Esophagus (tissue), 2 donors: ENCODE results near the gene SYT12. TPM values are rescaled to one million over a fixed set of nuclear protein-coding genes. Genes with fewer than 3 reads are reported as not detected.
A peak's percentile ranks its signal among the peaks of the same experiment; 100 is the strongest.

Experiments
- H3K27ac ChIP-seq, 2 donors: one replicate each; pipeline ENCODE4 v1.5.1; 2013; ENCODE audit warnings: low read depth in 2 of 2, mild to moderate bottlenecking in 2 of 2, inconsistent platforms in 1 of 2, low read length in 1 of 2, moderate library complexity in 1 of 2
- H3K27me3 ChIP-seq, 2 donors: one replicate each; pipeline ENCODE4 v1.6.1; 2013; ENCODE audit warnings: low read length in 2 of 2, control low read depth in 1 of 2, mild to moderate bottlenecking in 1 of 2; ENCODE audit not compliant: insufficient read depth in 2 of 2, control insufficient read depth in 1 of 2
- H3K36me3 ChIP-seq, 2 donors: one replicate each; pipeline ENCODE4 v1.6.1; 2013; ENCODE audit warnings: low read length in 1 of 2; ENCODE audit not compliant: control insufficient read depth in 2 of 2, insufficient read depth in 2 of 2
- H3K4me1 ChIP-seq, 2 donors: one replicate each; pipeline ENCODE4 v1.6.1; 2013; ENCODE audit warnings: low read length in 1 of 2; ENCODE audit not compliant: control insufficient read depth in 2 of 2, insufficient read depth in 2 of 2
- H3K4me3 ChIP-seq, 2 donors: one replicate each; pipeline ENCODE4 v1.5.1; 2013; ENCODE audit warnings: low read length in 2 of 2, mild to moderate bottlenecking in 2 of 2, low read depth in 1 of 2, moderate library complexity in 1 of 2
- H3K9me3 ChIP-seq, 2 donors: one replicate each; pipeline ENCODE4 v1.6.1; 2013; ENCODE audit warnings: mild to moderate bottlenecking in 2 of 2, low read depth in 1 of 2, low read length in 1 of 2, moderate library complexity in 1 of 2; ENCODE audit not compliant: control insufficient read depth in 2 of 2, insufficient read depth in 1 of 2
- WGBS, 2 donors: extraction: QIAGEN DNeasy Blood & Tissue Kit; methylation state at CpG; one replicate each; pipeline ENCODE4 v1.1.7; 2013; 5-methylcytosine and 5-hydroxymethylcytosine counted together
- polyA plus RNA-seq, 2 donors: library from polyadenylated mRNA; stranded (reverse); fragments of 200-250 nt; gene quantifications; one replicate each; pipeline ENCODE4 v1.2.3, GENCODE V29; 2013
- donor health status: healthy with polysubstance abuse.
- donor health status: Bipolar disorder and iron deficiency.

SYT12 gene
- polyA plus RNA-seq, 2 donors: 0.53 TPM

DNA sequence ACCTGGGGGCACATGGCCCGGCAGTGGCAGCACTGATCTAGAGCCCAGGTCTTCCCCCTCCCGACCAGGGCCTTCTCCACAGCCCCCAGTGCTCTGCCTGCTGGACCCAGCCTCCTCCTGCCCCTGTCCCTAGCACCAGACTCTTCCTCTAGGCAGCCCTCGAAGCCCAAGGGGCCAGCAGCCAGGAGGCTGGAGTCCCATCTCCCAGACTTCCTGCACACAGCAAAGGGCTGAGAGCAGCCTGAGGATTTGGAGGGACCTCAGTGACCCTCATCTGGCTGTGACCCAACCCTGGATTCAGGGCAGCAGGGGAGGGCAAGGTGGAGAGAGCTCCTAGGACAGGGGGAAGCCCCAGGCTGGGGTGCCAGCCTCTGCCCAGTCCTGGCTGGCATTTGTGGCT lies 36.7 kb downstream of the SYT12 start:
- Histone ChIP-seq H3K27ac (peak overlapping the region in 1 of 2 donors; percentile 74), H3K4me1 (peaks cover 5 to 24% of the 10 kb centered on the region in 2 donors), H3K9me3 (no peaks in the 10 kb centered on the region), H3K36me3 (peaks cover 0 to 3% of the 10 kb centered on the region in 2 donors), H3K4me3 (no peak overlapping the region), H3K27me3 (no peaks in the 10 kb centered on the region)
- 81 to 86% methylated on average over 3 of the region's 3 CpGs for WGBS, 2 donors

DNA sequence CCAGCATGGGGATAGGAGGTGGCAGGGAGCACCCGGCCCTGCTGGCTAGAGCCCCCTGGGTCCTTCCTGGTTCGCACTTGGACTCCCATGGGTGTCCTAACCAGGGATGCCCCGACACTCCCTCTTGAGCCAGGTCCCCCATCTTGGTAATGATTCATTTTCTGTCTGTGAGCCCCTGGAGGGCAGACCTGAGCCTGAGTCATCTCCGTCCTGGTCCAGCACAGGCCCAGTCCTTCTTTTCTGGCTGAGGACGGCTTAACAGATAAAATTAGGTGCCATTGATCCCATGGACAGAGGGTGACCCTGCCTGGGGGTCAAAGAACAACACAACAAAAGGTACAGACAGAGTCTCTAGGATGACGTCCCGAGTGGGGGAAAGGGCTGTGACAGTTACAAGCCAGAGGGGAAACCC lies 37.2 kb downstream of the SYT12 start:
- H3K36me3 ChIP-seq: peaks cover 0 to 3% of the 10 kb centered on the region in 2 donors
- peaks cover 5 to 24% of the 10 kb centered on the region in 2 donors for H3K4me1 ChIP-seq
- H3K27me3 ChIP-seq: no peaks in the 10 kb centered on the region
- 83 to 85% methylated on average over 7 of the region's 7 CpGs for WGBS, 2 donors
- no peaks in the 10 kb centered on the region for H3K9me3 ChIP-seq
- peak overlapping the region in 1 of 2 donors; percentile 74 for H3K27ac ChIP-seq
- H3K4me3 ChIP-seq: no peak overlapping the region

DNA sequence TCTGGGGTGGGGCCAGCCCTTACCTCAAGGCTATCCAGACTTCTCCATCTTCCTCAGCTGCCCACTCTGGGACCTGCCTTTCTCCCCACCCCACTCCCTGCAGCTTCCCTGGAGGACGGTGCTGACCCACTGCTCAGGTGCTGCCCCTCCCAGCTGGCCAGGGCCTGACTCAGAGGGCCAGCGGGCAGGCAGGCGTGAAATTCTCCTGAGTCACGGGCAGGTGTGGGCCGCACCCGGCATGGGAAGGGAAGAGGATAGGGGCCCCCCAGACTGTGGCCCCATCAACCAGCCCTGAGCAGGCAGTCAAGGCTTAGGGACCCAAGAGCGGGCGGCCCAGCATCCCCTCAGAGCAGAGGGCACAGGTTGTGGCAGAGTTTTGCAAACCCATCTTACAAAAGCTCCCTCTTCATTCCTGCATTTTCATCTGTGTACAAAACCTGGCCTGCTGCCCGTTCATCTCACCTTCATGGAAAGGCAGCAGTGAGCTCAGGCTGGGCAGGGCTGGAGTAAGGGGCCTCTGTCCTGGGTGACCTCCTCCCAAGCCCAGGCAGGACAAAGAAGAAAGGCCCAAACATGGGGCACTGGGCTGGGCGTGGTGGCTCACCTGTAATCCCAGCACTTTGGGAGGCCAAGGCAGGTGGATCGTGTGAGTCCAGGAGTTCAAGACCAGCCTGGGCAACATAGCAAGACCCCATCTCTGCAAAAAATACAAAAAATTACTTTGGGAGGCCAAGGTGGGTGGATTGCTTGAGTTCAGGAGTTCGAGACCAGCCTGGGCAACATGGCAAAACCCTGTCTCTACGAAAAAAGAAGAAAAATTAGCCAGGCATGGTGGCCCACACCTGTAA lies 39.8 kb downstream of the SYT12 start:
- Histone ChIP-seq H3K4me3 (no peak overlapping the region), H3K27ac (peak overlapping the region; percentile 86 to 91), H3K36me3 (peaks cover 0 to 13% of the 10 kb centered on the region in 2 donors), H3K4me1 (peaks cover 5 to 12% of the 10 kb centered on the region in 2 donors), H3K27me3 (no peaks in the 10 kb centered on the region), H3K9me3 (no peaks in the 10 kb centered on the region)
- WGBS, 2 donors: 70 to 74% methylated on average over 13 of the region's 13 CpGs

- Histone ChIP-seq H3K27me3 (no peaks in the 10 kb centered on the region), H3K4me1 (peaks cover 2 to 12% of the 10 kb centered on the region in 2 donors), H3K36me3 (peaks cover 0 to 17% of the 10 kb centered on the region in 2 donors), H3K27ac (no peak overlapping the region), H3K4me3 (no peak overlapping the region), H3K9me3 (no peaks in the 10 kb centered on the region)
- WGBS, 2 donors: 84 to 96% methylated on average over 3 of the region's 3 CpGs
These were observed 43.4 kb downstream of the SYT12 start for GRCh38 chr11:67066333-67066709.

DNA sequence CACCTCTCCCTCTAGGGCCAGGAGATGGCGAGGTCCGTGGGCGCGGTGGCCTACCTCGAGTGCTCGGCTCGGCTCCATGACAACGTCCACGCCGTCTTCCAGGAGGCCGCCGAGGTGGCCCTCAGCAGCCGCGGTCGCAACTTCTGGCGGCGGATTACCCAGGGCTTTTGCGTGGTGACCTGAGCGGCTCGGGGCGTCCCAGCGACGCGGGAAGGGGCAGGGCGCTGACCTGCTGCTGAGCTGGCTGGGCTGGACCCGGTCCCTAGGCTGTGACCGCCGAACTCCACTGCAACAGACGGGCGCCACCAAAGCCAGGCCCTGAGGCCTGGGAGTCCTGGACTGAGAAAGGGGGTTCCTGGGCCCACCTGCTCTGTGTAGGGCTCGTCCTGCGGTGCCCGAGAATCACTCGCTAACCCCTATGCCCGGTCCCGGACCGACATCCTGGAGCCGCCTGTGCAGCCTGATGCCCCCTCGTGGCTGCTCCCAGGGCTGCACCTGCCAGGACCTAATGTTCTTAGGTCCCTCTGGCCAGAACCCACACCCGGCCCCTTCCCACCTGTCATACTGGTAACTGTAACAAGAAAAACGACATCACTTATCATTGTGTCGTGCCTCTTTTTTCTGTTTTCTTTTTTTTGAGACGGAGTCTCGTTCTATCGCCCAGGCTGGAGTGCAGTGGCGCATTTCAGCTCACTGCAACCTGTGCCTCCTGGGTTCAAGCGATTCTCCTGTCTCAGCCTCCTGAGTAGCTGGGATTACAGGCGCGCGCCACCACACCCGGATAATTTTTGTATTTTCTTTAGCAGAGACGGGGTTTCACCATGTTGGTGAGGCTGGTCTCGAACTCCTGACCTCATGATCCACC lies 48.7 kb downstream of the SYT12 start:
- H3K36me3 ChIP-seq: peaks cover 0 to 23% of the 10 kb centered on the region in 2 donors
- no peaks in the 10 kb centered on the region for H3K27me3 ChIP-seq
- 58 to 63% methylated on average over 52 to 53 of the region's 53 CpGs for WGBS, 2 donors
- no peak overlapping the region for H3K4me3 ChIP-seq
- no peaks in the 10 kb centered on the region for H3K9me3 ChIP-seq
- H3K4me1 ChIP-seq: no peaks in the 10 kb centered on the region
- no peak overlapping the region for H3K27ac ChIP-seq

GRCh38 chr11:67072295-67072694 lies 49.4 kb downstream of the SYT12 start:
- Histone ChIP-seq H3K27ac (no peak overlapping the region), H3K27me3 (no peaks in the 10 kb centered on the region), H3K4me3 (no peak overlapping the region), H3K4me1 (peaks cover 0 to under 1% of the 10 kb centered on the region in 2 donors), H3K36me3 (peaks cover 0 to 17% of the 10 kb centered on the region in 2 donors), H3K9me3 (no peaks in the 10 kb centered on the region)
- WGBS, 2 donors: 82% methylated on average over 11 of the region's 11 CpGs

DNA sequence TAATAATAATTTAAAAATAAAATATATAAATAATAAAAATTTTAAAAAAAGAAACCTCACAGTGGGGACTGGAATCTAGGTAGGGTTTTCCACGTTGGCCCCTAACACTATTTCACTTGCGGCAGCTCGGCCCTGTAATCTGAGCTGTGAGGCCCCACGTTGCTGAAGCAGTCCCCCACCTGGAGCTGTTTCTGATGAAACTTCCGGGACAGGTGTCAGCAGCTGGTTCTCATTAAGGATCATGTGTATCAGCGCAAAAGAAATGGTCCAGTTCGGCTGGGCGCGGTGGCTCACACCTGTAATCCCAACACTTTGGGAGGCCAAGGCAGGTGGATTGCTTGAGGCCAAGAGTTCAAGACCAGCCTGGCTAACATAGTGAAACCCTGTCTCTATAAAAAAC lies 51.0 kb downstream of the SYT12 start:
- H3K9me3 ChIP-seq: no peaks in the 10 kb centered on the region
- peaks cover 0 to 17% of the 10 kb centered on the region in 2 donors for H3K36me3 ChIP-seq
- no peaks in the 10 kb centered on the region for H3K27me3 ChIP-seq
- 83 to 90% methylated on average over 9 of the region's 9 CpGs for WGBS, 2 donors
- H3K4me1 ChIP-seq: peaks cover 4 to 7% of the 10 kb centered on the region in 2 donors
- H3K27ac ChIP-seq: no peak overlapping the region
- H3K4me3 ChIP-seq: no peak overlapping the region

DNA sequence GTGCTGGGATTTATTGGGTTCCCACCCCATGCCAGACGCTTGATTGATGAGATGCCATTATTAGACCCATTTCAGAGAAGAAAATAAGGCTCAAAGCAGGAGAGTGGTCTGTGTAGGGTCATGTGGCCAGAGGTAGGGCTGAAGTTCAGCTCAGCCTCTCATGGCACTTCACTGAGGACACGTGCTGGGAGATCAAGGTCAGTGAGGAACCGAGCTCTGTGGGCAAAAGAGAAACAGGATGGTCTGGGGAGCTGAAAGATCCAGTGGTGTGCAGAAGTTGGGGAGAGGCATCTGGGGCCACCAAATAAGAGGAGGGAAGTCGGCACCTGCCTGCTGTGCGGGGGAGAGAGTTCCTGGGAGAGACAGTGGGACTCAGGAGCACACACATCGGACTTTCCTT lies 53.3 kb downstream of the SYT12 start:
- no peaks in the 10 kb centered on the region for H3K27me3 ChIP-seq
- peaks cover 0 to 12% of the 10 kb centered on the region in 2 donors for H3K36me3 ChIP-seq
- WGBS, 2 donors: 83 to 91% methylated on average over 6 of the region's 6 CpGs
- no peak overlapping the region for H3K4me3 ChIP-seq
- H3K4me1 ChIP-seq: peaks cover 4 to 12% of the 10 kb centered on the region in 2 donors
- peak overlapping the region; percentile 8 to 69 for H3K27ac ChIP-seq
- H3K9me3 ChIP-seq: no peaks in the 10 kb centered on the region

- WGBS, 2 donors: 76 to 81% methylated on average over 6 of the region's 6 CpGs
- H3K27ac ChIP-seq: peak overlapping the region; percentile 93 to 94
- peaks cover 4 to 19% of the 10 kb centered on the region in 2 donors for H3K4me1 ChIP-seq
These were observed 56.3 kb downstream of the SYT12 start for GRCh38 chr11:67079065-67079705.

More at GRCh38 chr11:67079065-67079705, 56.3 kb downstream of the SYT12 start:
- Histone ChIP-seq H3K9me3 (no peaks in the 10 kb centered on the region), H3K27me3 (no peaks in the 10 kb centered on the region), H3K4me3 (no peak overlapping the region), H3K36me3 (peaks cover 0 to 2% of the 10 kb centered on the region in 2 donors)
